CD4-positive, alpha-beta T cell treated with Interleukin-4 for 1 hour (primary cell): ENCODE results near the gene FBXL7.

Experiments used
- DNase-seq, 2 donors: peaks; one replicate each; pipeline ENCODE4 v3.0.0-alpha.2; 2020 to 2022

The FBXL7 gene

GRCh38 chr5:15547261-15547839 is 47.4 kb downstream of the FBXL7 start:
- no peak for DNase-seq

GRCh38 chr5:15549961-15550360 is 50.0 kb downstream of the FBXL7 start:
- no peak for DNase-seq

- DNase-seq = no peak
Measured at GRCh38 chr5:15550502-15551112, 50.6 kb downstream of the FBXL7 start.

- DNase-seq = no peak
Measured at GRCh38 chr5:15551113-15551504, 51.1 kb downstream of the FBXL7 start.

GRCh38 chr5:15554542-15554941 is 54.6 kb downstream of the FBXL7 start:
- DNase-seq = no peak

- DNase-seq = no peak
Measured at GRCh38 chr5:15555176-15555575, 55.2 kb downstream of the FBXL7 start.

- DNase-seq = no peak
Measured at GRCh38 chr5:15558240-15558639, 58.3 kb downstream of the FBXL7 start.

GRCh38 chr5:15558681-15559080 is 58.7 kb downstream of the FBXL7 start:
- no peak for DNase-seq

GRCh38 chr5:15560421-15560820 is 60.4 kb downstream of the FBXL7 start:
- DNase-seq = no peak

- no peak for DNase-seq
Measured at GRCh38 chr5:15564523-15564922, 64.5 kb downstream of the FBXL7 start.

- no peak for DNase-seq
Measured at GRCh38 chr5:15564957-15565356, 65.0 kb downstream of the FBXL7 start.

GRCh38 chr5:15566306-15566705 is 66.3 kb downstream of the FBXL7 start:
- no peak for DNase-seq

- DNase-seq = no peak
Measured at GRCh38 chr5:15566789-15567188, 66.8 kb downstream of the FBXL7 start.

GRCh38 chr5:15570491-15570890 is 70.5 kb downstream of the FBXL7 start:
- no peak for DNase-seq

GRCh38 chr5:15571081-15571480 is 71.1 kb downstream of the FBXL7 start:
- DNase-seq = no peak

- DNase-seq = no peak
Measured at GRCh38 chr5:15571618-15572017, 71.6 kb downstream of the FBXL7 start.

GRCh38 chr5:15573590-15573989 is 73.6 kb downstream of the FBXL7 start:
- no peak for DNase-seq

- no peak for DNase-seq
Measured at GRCh38 chr5:15574128-15574527, 74.1 kb downstream of the FBXL7 start.

GRCh38 chr5:15574806-15575325 is 74.9 kb downstream of the FBXL7 start:
- no peak for DNase-seq

GRCh38 chr5:15575666-15576065 is 75.7 kb downstream of the FBXL7 start:
- DNase-seq = no peak

- no peak for DNase-seq
Measured at GRCh38 chr5:15577132-15577531, 77.2 kb downstream of the FBXL7 start.

- DNase-seq = no peak
Measured at GRCh38 chr5:15577831-15578230, 77.9 kb downstream of the FBXL7 start.

- no peak for DNase-seq
Measured at GRCh38 chr5:15579193-15579990, 79.4 kb downstream of the FBXL7 start.

- no peak for DNase-seq
Measured at GRCh38 chr5:15584528-15584927, 84.5 kb downstream of the FBXL7 start.
